H1 (cell line): ENCODE results near the gene CLIC3.

ENCODE experiments used
- BRCA1 ChIP-seq: IDR thresholded peaks from 2 replicates; pipeline ENCODE4 v1.6.1; 2012; ENCODE audit warnings: low read depth, low read length, improper control_type of control experiment
- CTCF ChIP-seq, 3 experiments: IDR thresholded peaks; 1 replicate in 2 of 3; 2 replicates in 1 of 3; pipeline versions ENCODE4 v1.5.1 to v1.6.1; 2011; ENCODE audit warnings: low read length in 3 of 3, mild to moderate bottlenecking in 3 of 3, inconsistent platforms in 2 of 3, low read depth in 1 of 3, moderate library complexity in 1 of 3; ENCODE audit not compliant: insufficient read depth in 1 of 3; ENCODE audit errors: control extremely low read depth in 1 of 3
- EP300 ChIP-seq, 2 experiments: IDR thresholded peaks; 1 replicate in 1 of 2; 2 replicates in 1 of 2; pipeline ENCODE4 v1.6.1; 2011 to 2012; ENCODE audit warnings: low read depth in 2 of 2, low read length in 2 of 2, mild to moderate bottlenecking in 2 of 2, borderline replicate concordance in 1 of 2, inconsistent platforms in 1 of 2, moderate library complexity in 1 of 2
- POU5F1 ChIP-seq: IDR thresholded peaks from 2 replicates; pipeline ENCODE4 v1.6.1; 2011; ENCODE audit warnings: low read depth, mild to moderate bottlenecking, low read length, moderate library complexity
- RBBP5 ChIP-seq: IDR thresholded peaks from 2 replicates; pipeline ENCODE4 v1.7.1; 2012; ENCODE audit warnings: low read depth, mild to moderate bottlenecking, inconsistent platforms, low read length, moderate library complexity, borderline replicate concordance
- RFX5 ChIP-seq: IDR thresholded peaks from 2 replicates; pipeline ENCODE4 v1.6.1; 2011; ENCODE audit warnings: low read depth, low read length, improper control_type of control experiment, borderline replicate concordance

- no peak for TF ChIP-seq RFX5
- TF ChIP-seq CTCF (IDR thresholded peaks at IDR 0.05; ENCODE audit: control extremely low read depth in 1 of 3, insufficient read depth in 1 of 3, low read depth in 1 of 3, low read length in 3 of 3), result no peak
- no peak for TF ChIP-seq EP300 (IDR thresholded peaks at IDR 0.05; ENCODE audit: borderline replicate concordance in 1 of 2, low read depth in 2 of 2, low read length in 2 of 2)
- no peak for TF ChIP-seq BRCA1
- no peak for TF ChIP-seq POU5F1
- no peak for TF ChIP-seq RBBP5
These were observed 23.6 kb downstream of the CLIC3 start for GRCh38 chr9:136972743-136973142.
